HG03457 (cell line): ENCODE measurements around the gene RGL3.
"Not testable (repeated sequence)": the region's sequence is repeated elsewhere in the genome, so short reads cannot be mapped to it uniquely, and the experiment has no call there.

ENCODE experiments used
- ATAC-seq: cut with Tn5 transposase; IDR thresholded peaks from one replicate; pipeline ENCODE4 v1.9.1; 2021; ENCODE audit warnings: moderate number of reproducible peaks; ENCODE audit not compliant: unreplicated experiment

The RGL3 gene

DNA sequence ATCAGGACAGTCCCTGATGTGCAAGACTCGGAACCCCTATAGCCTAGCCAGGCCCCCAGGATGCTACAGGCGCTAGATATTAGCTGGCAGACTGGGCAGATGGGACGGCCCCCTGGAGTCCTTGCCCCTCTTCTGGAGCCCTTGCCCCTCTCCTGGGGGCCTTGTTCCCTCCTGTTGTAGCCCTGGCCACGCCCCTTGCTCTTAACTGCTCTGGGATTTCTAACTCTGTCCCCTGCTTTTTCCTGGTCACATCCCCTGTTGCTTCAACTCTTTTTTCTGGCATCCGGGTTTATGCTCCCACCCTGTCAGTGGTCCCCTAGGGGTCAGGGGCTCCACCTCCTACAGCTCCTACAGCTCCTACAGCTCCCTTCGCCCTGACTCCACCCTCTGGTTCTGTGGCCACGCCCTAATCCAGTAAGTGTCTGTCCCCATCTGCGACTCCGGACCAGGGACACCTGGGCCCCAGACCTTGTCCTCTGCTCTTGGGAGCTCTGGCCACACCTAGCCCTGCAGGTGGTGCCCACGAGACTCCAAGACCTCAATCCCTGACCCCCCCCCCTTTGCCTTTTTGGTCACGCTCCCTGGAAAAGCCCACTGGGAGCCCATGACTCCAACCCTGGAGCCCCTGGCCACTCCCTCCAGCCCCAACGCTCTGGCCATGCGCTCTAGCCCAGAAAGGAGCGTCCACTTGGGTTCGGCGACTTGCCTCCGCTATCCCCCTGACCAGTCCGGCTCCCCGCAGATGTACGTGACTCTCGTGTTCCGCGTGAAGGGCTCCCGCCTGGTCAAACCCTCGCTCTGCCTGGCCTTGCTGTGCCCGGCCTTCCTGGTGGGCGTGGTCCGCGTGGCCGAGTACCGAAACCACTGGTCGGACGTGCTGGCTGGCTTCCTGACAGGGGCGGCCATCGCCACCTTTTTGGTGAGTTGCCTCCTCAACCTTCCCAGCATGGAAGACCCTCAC lies 57.1 kb downstream of the RGL3 start:
- no peak for ATAC-seq

DNA sequence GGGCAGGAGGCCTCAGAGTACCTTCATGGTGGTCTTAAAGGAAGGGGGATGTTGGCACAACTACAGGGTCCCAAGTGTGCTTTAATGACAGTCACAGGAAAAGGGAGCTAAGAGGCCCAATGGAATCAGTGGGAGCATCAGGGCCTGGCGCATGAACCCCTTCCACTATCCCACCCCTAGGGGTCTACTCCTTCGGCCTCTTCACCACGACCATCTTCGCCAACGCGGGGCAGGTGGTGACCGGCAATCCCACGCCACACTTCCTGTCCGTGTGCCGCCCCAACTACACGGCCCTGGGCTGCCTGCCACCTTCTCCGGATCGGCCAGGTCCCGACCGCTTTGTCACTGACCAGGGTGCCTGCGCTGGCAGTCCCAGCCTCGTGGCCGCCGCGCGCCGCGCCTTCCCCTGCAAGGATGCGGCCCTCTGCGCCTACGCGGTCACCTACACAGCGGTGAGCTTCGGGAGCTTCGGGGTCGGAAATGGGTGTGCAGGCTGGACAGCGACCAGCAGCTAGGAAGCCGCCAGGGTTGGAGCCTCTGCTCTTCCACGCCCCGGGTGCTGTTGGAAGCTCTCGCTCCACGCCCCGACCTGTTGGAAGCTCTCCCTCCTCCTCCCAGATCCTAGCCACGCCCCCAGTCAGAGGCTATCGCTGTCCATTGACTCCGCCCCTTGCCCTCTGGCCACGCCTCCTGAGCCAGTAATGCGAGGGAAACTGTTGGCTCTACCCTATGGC lies 57.9 kb downstream of the RGL3 start:
- no peak for ATAC-seq

DNA sequence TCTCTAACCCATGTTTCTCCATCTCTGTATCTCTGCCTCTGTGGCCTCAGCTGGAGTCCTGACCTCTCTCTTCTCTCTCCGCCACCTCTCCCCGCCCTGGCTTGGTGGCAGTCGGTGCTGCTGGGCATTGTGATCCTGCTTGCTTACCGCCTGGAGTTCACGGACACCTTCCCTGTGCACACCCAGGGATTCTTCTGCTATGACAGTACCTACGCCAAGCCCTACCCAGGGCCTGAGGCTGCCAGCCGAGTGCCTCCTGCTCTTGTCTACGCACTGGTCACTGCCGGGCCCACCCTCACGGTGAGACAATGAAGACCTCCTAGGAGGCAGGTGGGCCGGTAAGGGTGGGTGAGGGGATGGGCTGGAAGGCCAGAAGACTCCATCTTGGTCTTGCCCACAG lies 59.7 kb downstream of the RGL3 start:
- ATAC-seq, result no peak

DNA sequence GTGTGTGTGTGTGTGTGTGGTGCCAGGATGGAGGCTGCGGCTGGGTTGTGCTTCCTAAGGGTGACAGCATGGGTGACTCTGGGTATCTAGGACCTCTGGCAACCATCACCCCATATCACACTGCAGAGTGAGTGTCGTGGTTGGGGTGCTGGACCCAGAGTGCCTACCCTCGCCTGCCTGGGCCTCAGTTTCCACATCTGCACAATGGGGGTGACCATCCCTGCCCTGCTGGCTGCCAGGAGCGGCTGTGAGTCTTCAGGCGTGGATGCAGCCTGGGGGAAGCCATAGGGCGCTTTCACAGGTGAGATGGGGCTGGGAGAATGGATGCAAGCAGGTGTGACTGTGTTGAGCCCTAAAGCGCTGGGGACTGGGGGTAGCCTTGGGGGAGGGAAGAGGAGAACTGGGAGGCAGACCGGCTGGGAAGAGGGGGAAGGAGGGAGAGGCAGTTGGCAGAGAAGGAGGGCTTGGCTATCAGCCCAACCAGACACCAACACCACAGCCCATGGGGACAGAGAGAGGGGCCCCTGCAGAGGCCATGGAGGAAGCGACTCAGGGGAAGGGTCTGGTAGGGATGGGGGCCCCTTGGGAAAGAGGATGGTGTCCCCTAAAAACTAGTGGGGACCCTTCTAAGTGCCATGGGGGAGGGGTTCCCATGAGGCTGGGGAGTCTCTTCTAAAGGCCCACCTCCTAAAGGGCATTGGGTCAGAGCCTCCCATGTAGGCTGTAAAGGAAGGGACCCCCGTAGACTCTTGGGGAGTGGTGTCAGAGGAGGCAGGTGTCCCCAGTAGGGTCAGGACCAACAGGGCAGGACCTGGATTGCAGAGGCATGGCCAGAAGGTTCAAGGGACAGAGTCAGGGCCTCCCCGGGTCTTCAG lies 62.2 kb downstream of the RGL3 start:
- no peak for ATAC-seq

DNA sequence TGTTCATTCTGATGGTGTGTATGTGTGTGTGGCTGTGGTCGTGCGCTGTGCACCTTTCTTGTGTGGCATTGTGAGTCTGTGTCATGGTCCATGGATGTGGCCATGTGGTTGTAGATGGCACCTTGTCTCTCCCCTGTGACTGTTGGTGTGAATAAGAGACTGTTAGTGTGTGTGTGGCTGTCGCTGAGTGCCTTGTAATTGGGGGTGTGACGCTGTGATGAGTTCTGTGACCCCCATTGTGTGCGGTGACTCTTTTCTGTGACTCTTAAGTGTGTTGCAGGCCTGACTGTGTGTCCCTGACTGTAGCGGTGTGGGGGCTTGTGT lies 63.1 kb downstream of the RGL3 start:
- no peak for ATAC-seq

DNA sequence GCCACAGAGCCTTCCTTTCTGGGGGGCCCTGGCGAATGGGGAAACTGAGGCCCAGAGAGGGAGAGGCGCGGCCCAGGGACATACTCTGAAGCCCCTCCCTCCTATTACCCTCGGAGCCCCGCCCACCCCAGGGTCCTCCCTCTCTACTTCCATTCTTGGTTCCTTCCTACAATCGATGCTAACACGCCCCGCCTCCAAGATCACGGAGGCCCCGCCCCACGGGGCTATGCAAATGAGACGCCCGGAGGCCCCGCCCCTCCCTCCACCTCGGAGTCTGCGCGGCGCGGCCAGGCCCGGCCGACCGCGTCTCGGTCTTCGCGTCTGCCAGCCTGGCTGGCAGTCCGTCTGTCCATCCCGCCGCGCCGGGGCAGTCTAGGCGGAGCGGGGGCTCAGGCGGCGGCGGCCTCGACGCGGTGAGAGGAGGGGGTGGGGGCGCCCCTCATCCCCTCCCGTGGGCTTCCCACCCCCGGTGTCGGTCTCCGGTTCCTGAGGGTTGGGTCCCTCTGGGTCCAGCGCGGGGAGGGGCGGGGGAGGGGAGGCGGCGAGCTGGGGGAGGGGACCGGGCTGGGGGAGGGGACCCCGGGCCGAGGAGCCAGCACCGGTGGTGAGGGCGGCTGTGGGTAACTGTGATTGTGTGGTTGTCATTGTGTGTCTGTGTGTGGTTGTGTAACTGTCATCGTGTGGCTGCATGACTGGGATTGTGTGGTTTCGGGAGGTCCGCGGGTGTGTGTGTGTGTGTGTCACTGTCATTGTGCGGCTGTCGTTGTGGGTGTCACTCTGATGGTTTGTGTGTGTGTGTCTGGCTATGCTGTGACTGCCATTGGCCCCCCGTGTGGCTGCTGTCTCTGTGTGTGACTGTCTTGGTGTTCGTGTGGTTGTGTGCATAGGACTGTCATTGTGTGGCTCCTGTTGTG lies 63.7 kb downstream of the RGL3 start, which contains the start of gene PLPPR2:
Gene PLPPR2, plus strand, starts transcription at position 273 of the 914 bp plus-strand sequence. CDS start 2,242 bp downstream, outside the sequence.
- no peak for ATAC-seq

DNA sequence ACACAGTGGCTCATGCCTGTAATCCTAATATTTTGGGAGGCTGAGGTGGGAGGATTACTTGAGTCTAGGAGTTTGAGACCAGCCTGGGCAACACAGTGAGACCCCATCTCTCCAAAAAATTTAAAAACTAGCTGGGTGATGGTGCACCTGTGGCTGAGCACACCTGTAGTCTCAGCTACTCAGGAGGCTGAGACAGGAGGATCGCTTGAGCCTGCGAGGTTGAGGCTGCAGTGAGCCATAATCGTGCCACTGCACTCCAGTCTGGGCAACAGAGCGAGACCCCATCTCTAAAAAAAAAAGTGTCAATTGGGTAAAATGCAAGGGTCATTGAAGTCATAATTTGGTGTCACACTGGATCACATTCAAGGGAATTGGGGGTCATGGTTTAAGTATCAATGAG lies 65.0 kb downstream of the RGL3 start:
- ATAC-seq, result not testable (repeated sequence)

DNA sequence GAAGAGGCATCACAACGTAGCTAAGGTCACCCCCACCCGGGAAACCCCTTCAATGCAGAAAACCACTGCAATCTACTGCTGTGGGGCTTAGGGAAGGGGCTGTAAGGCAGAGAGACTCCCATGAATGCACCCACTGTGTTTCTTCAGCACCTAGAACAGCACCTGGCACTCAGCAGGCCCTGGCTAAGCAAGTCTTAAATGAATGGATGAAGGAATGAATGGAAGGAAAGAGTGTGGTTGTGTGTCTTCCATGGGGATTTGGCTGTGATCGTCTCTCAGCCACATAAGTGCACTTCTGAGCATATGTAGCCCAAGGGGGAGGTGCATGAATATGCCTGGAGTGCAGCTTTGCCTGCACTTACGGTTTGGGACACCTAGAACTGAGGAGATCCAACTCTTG lies 69.9 kb downstream of the RGL3 start:
- no peak for ATAC-seq

DNA sequence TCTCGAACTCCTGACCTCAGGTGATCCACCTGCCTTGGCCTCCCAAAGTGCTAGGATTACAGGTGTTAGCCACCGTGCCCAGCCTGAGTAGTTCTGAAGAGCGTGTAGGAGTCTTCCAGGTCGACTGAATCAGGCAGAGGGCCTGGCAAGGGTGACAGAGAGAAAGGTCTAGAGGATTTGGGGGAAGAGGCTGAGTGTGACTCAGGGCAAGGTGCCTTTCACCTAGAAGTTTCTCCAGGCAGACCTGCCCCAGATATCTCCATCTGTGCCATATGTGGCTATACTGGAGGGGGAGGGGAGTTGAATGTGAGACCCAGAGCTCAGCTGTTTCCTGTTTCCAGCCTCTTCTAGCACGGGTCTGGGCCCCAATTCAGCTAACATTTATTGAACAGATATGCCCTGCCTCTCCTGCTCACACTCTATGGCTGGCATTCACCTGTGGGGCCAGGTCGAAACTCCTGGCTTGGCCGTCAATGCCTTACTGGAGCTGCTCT lies 71.5 kb downstream of the RGL3 start:
- ATAC-seq, result no peak

DNA sequence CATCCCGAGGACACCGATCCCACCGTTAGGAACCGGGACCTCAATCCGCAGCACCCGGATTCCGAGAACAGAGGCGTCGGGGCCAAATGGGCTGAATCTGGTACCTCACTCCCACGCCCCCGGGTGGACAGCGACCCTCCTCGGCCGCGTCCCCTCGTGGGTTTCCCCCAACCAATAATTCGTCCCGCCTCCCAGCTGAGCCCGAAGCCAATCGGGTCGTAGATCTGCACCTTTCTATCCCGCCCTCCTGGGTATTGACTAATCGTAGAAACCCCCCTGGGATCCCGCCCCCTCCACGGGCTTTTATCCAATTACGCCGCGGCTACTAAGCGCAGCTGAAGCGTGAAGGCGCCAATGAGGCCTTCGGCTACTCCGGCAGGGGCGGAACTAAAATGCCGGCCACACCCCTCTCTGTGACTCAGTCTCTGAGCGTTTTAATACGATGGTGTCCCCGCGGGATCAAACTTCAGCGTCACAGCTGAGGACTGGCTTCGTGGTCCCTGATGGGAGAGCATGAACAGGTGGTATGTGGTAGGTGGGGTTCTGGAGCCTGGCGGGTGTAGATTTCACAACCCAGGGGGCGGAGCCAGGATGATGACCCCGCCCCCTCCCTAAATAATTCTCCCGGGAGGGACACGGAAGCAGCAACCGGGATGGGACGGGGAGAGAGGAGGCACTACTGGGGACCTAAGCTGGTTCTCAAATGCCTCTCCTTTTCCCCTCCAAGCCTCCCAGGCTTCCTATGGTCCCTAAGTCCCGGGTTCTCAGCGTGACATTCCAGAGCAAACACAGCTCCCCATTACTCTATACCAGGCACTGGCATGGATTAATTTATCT lies 72.8 kb downstream of the RGL3 start, which contains the start of the genes CCDC159 and TMEM205:
Gene CCDC159, plus strand, starts transcription at position 416 of the 837 bp plus-strand sequence. Its CDS starts 88 bp downstream, at position 504.
Gene TMEM205, minus strand, starts transcription at position 165 of the 837 bp plus-strand sequence. CDS start 649 bp downstream, outside the sequence.
- ATAC-seq, result peak; percentile 71

DNA sequence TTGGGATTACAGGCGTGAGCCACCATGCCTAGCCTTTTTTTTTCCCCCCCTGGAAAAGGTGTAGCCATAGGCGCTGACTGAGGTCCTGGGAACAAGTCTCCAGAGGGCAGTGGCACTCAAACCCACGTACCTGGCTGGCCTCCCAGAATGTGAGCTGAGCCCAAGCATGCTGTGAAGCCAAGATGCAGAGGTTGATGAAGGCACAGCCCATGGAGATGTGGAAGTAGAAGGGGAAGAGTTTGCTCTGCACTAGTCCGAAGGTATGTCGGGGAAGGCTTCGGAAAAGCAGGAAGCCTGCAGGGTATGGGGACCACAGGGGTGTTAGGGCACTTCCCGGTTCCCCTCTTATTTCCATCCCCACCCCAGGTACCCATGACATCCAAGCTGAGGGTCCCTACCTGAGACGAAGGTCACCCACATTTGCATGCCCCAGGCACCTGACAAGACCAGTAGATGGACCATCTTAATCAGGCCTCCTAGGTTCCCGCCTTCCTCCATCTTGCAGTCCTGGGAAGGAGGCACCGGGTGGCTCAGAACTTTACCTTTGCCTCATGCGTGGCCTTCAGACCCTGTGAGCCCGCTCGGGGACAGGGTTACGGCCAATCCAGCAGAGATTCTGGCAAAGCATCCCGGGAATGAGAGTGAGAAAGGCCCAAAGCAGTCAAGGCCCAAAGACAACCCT lies 73.9 kb downstream of the RGL3 start:
- no peak for ATAC-seq
